ENCODE results near the gene CEP55. TPM values are rescaled to one million over a fixed set of nuclear protein-coding genes. Genes with fewer than 3 reads are reported as not detected.

The CEP55 gene
- total RNA-seq, 1 donor from 2014 or later: 73.2 TPM

DNA sequence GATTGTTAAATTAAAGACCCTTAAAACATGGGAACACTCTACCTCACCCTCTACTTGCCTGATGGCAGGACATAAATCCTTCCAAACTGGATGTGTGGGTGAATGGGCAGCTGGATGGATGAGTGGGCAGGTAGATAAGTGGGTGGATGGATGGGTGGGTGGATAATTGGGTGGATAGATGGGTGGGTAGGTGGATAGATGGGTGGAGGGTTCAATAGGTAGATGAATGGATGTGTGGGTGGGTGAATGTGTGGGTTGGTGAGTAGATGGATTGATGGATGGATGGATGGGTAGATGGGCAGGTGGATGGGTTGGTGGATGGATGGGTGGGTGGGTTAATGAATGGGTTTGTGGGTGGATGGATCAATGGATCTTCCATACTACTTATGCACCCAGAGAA lies 51.1 kb downstream of the CEP55 start:
- TF ChIP-seq, protein P1, sequence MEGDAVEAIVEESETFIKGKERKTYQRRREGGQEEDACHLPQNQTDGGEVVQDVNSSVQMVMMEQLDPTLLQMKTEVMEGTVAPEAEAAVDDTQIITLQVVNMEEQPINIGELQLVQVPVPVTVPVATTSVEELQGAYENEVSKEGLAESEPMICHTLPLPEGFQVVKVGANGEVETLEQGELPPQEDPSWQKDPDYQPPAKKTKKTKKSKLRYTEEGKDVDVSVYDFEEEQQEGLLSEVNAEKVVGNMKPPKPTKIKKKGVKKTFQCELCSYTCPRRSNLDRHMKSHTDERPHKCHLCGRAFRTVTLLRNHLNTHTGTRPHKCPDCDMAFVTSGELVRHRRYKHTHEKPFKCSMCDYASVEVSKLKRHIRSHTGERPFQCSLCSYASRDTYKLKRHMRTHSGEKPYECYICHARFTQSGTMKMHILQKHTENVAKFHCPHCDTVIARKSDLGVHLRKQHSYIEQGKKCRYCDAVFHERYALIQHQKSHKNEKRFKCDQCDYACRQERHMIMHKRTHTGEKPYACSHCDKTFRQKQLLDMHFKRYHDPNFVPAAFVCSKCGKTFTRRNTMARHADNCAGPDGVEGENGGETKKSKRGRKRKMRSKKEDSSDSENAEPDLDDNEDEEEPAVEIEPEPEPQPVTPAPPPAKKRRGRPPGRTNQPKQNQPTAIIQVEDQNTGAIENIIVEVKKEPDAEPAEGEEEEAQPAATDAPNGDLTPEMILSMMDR (conservative IDR thresholded peaks at IDR 0.05; ENCODE audit: low read depth, low read length): no peak
- no peak overlapping the region for H3K4me3 ChIP-seq (ENCODE audit: low read depth, low read length)

DNA sequence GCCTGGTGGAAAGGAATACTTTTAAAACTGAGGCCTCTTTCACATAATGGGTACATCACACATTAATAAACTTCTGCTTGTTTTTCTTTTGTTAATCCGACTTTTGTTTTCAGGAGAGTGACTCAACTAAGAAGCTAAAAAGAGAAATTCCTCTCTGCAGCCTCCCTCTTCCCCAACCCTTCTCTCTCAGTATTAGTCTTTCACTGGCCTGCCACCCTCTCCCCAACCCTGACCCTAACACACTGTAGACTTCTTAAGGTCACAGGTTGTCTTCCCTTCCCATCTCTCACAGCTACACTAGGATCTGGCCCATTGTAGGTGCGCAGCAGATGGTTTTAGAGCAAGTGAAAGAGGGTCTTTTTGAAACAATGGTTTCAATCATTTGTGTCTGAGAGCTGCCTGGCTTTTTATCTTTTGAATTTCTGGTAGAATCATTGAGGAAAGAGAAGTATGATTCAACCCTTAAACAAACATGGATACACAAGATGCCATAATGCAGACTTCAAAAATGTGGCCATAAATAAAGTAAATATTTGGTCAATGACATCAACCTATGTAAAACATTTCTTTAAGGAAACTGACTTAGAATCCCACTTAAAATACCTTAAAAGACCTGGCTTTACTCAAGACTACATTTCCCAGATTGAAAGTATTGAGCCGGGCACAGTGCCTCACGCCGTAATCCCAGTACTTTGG lies 52.1 kb downstream of the CEP55 start:
- TF ChIP-seq, protein P1 (conservative IDR thresholded peaks at IDR 0.05; ENCODE audit: low read depth, low read length): no peak
- DNase-seq (ENCODE audit: low read depth): no peak
- H3K4me3 ChIP-seq (ENCODE audit: low read depth, low read length): no peak overlapping the region

More for the DNA sequence above, 51.1 kb downstream of the CEP55 start:
- DNase-seq (ENCODE audit: low read depth): no peak

DNA sequence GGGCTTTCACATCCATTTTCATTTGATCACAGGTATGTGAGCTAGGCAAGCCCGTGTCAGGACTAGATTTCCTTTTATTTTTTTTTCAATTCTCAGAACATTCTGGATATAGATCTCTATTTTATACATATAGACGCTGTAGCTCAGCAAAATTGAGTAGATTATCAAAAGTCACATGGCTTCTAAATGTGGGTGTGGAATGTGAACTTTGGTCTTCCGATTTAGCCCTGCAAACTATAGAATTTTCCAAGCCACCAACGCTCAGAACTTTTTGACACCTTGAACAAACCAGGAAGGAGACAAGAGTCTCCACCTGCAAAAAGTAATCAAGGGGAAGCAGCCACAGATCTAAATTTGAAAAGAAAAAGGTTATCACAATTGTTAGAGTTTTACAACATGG lies 54.2 kb downstream of the CEP55 start:
- TF ChIP-seq, protein P1 (conservative IDR thresholded peaks at IDR 0.05; ENCODE audit: low read depth, low read length): no peak
- DNase-seq (ENCODE audit: low read depth): no peak
- no peak overlapping the region for H3K4me3 ChIP-seq (ENCODE audit: low read depth, low read length)

DNA sequence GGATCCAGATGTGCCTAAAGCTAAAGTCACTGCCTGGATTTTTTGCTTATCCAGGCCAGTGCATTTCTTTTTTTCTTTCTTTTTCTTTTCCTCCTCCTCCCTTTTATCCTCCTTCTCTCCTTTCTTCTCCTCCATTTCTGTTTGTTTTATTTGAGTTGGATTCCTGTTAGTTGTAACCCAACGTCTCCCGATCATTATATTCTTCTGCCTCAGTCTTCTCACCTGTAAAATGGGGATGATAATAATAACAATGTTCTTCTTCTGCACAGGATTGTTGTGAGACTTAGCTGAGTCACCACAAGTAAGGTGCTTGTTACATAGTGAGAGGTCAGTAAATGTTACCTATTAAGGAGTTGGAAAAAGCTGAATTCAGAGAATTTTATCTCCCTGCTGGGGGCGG lies 56.4 kb downstream of the CEP55 start:
- DNase-seq (ENCODE audit: low read depth): no peak
- TF ChIP-seq, protein P1 (conservative IDR thresholded peaks at IDR 0.05; ENCODE audit: low read depth, low read length): no peak
- H3K4me3 ChIP-seq (ENCODE audit: low read depth, low read length): no peak overlapping the region

DNA sequence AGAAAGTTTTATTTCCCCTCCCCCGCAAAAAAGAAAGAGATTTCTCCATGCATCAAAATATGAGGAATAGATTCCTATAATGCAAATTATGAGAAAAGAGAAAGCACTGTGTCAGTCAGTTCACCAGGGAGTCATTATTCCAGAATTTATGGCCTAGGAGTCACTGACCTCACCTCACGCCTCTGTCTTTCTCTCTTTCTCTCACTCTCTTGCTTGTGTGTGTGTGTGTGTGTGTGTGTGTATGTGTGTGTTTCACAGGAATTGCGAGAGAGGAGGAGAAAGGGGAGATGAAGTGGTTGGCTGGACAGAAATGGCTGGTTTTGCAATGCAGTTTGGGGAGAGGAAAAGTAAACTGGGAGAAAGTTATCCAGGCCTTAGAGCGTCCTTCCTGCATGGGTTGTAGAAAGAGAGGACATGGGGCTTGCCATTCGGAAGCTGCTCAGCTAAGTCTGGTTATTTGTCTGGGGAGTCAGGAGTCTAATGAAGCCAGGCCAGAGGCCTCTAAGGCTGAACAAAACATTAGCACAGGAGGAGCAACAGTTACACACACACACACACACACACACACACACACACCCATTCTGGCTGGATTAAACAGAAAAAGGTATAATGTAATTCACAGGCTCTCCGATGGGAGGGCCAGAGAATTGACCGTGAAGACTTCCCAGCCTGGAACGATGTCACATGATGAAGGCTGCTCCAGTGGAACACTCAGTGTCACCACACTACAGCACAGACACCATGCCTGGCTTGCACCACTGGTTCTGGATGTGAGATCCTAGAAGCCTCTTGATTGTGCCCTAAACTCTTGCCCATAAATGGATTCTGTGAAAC lies 57.3 kb downstream of the CEP55 start:
- no peak for DNase-seq (ENCODE audit: low read depth)
- TF ChIP-seq, protein P1 (conservative IDR thresholded peaks at IDR 0.05; ENCODE audit: low read depth, low read length): no peak
- H3K4me3 ChIP-seq (ENCODE audit: low read depth, low read length): no peak overlapping the region

DNA sequence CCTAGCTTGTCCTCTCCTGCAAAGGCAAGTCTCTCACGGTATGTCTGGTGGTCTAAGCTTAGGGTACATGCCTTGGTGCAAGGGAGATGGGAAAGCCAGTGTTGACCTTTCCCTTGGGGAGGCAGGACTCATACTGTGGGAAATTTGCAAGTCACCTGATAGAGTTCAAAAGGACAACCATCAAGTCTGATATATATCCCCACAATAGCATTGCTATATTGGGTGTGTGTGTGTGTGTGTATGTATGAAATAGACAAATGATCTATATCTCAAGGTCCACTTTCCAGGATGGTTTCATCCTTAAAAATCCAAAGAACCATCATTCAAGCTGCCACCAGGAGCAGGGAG lies 57.9 kb downstream of the CEP55 start:
- TF ChIP-seq, protein P1 (conservative IDR thresholded peaks at IDR 0.05; ENCODE audit: low read depth, low read length): no peak
- H3K4me3 ChIP-seq (ENCODE audit: low read depth, low read length): no peak overlapping the region
- no peak for DNase-seq (ENCODE audit: low read depth)

Data from epithelial cell of proximal tubule (primary cell).